ENCODE results near the gene CHST15.

Gene CHST15

GRCh38 chr10:124018886-124019525 is 74.4 kb downstream of the CHST15 start:
- H3K36me3 ChIP-seq (ENCODE audit: control insufficient read depth, low read length): peaks cover 56% of the 10 kb centered on the region
- H4K20me1 ChIP-seq (ENCODE audit: control insufficient read depth, insufficient read depth, low read depth, low read length): no peaks in the 10 kb centered on the region
- H3K27me3 ChIP-seq (ENCODE audit: control insufficient read depth, low read length): no peaks in the 10 kb centered on the region
- no peak overlapping the region for H3K4me2 ChIP-seq (ENCODE audit: low read length)
- H3K4me3 ChIP-seq (ENCODE audit: low read length): no peak overlapping the region
- TF ChIP-seq CTCF (IDR thresholded peaks at IDR 0.05; ENCODE audit: low read depth, low read length, poor library complexity, severe bottlenecking) (no peak), EZH2phosphoT487 (IDR thresholded peaks at IDR 0.05; ENCODE audit: borderline replicate concordance, low read length) (no peak)
- H3F3A ChIP-seq (ENCODE audit: control insufficient read depth, insufficient read depth): no peaks in the 10 kb centered on the region
- no peak overlapping the region for H3K27ac ChIP-seq (ENCODE audit: low read depth, low read length)
- no peaks in the 10 kb centered on the region for H3K4me1 ChIP-seq (ENCODE audit: control insufficient read depth, low read length)
- no peaks in the 10 kb centered on the region for H3K9me3 ChIP-seq (ENCODE audit: control insufficient read depth, insufficient read depth, low read length)
- H3K79me2 ChIP-seq (ENCODE audit: control insufficient read depth, low read length): no peaks in the 10 kb centered on the region
- H3K9me2 ChIP-seq (replicated peaks; ENCODE audit: control insufficient read depth, low read length): no peaks in the 10 kb centered on the region

GRCh38 chr10:124017729-124018128 is 75.7 kb downstream of the CHST15 start:
- Histone ChIP-seq H3K27me3 (ENCODE audit: control insufficient read depth, low read length) (no peaks in the 10 kb centered on the region), H3K9me3 (ENCODE audit: control insufficient read depth, insufficient read depth, low read length) (no peaks in the 10 kb centered on the region), H3K4me2 (ENCODE audit: low read length) (no peak overlapping the region), H3K9me2 (replicated peaks; ENCODE audit: control insufficient read depth, low read length) (no peaks in the 10 kb centered on the region), H3F3A (ENCODE audit: control insufficient read depth, insufficient read depth) (no peaks in the 10 kb centered on the region), H4K20me1 (ENCODE audit: control insufficient read depth, insufficient read depth, low read depth, low read length) (no peaks in the 10 kb centered on the region), H3K36me3 (ENCODE audit: control insufficient read depth, low read length) (peaks cover 59% of the 10 kb centered on the region), H3K4me3 (ENCODE audit: low read length) (no peak overlapping the region), H3K79me2 (ENCODE audit: control insufficient read depth, low read length) (no peaks in the 10 kb centered on the region), H3K4me1 (ENCODE audit: control insufficient read depth, low read length) (no peaks in the 10 kb centered on the region), H3K27ac (ENCODE audit: low read depth, low read length) (no peak overlapping the region)
- TF ChIP-seq CTCF (IDR thresholded peaks at IDR 0.05; ENCODE audit: low read depth, low read length, poor library complexity, severe bottlenecking) (no peak), EZH2phosphoT487 (IDR thresholded peaks at IDR 0.05; ENCODE audit: borderline replicate concordance, low read length) (no peak)

- Histone ChIP-seq H3F3A (ENCODE audit: control insufficient read depth, insufficient read depth) (no peaks in the 10 kb centered on the region), H4K20me1 (ENCODE audit: control insufficient read depth, insufficient read depth, low read depth, low read length) (no peaks in the 10 kb centered on the region), H3K79me2 (ENCODE audit: control insufficient read depth, low read length) (no peaks in the 10 kb centered on the region), H3K4me3 (ENCODE audit: low read length) (no peak overlapping the region), H3K27me3 (ENCODE audit: control insufficient read depth, low read length) (no peaks in the 10 kb centered on the region), H3K9me3 (ENCODE audit: control insufficient read depth, insufficient read depth, low read length) (no peaks in the 10 kb centered on the region), H3K36me3 (ENCODE audit: control insufficient read depth, low read length) (peaks cover 68% of the 10 kb centered on the region), H3K9me2 (replicated peaks; ENCODE audit: control insufficient read depth, low read length) (no peaks in the 10 kb centered on the region), H3K4me2 (ENCODE audit: low read length) (no peak overlapping the region), H3K27ac (ENCODE audit: low read depth, low read length) (no peak overlapping the region), H3K4me1 (ENCODE audit: control insufficient read depth, low read length) (no peaks in the 10 kb centered on the region)
- no peak for TF ChIP-seq CTCF (IDR thresholded peaks at IDR 0.05; ENCODE audit: low read depth, low read length, poor library complexity, severe bottlenecking)
- TF ChIP-seq EZH2phosphoT487 (IDR thresholded peaks at IDR 0.05; ENCODE audit: borderline replicate concordance, low read length): no peak
Observed at GRCh38 chr10:124016804-124017375, 76.5 kb downstream of the CHST15 start.
